HepG2 (cell line): Measurements from ENCODE around the gene RNF6. TPM values are rescaled to one million over a fixed set of nuclear protein-coding genes. Genes with fewer than 3 reads are reported as not detected.

ENCODE experiments used
- ATAC-seq: fragments of 200-7000 bp; cut with Tn5 transposase; 3 replicates; pipeline ENCODE4 v1.9.1; 2020; ENCODE audit warnings: mild to moderate bottlenecking, moderate library complexity
- BruUV-seq: library from RNA; stranded (reverse); fragments of 400-500 nt; replicated peaks from 2 replicates; lab custom pipeline; 2021; lab: Mats Ljungman, UMichigan
- CTCF ChIA-PET: fragments of 300-600 bp; formaldehyde crosslinking; extraction: SDS; loops from one replicate; lab custom pipeline; 2021; ENCODE audit warnings: low total read pairs, inconsistent platforms, low intra/inter-chr PET ratio; lab: Yijun Ruan, JAX
- POLR2A ChIA-PET: fragments of 350-600 bp; sonication (Branson Sonifier 250); formaldehyde crosslinking; loops from one replicate; lab custom pipeline; 2020; ENCODE audit warnings: antibody characterized with exemption, inconsistent platforms; lab: Yijun Ruan, JAX
- DNase-seq: peaks from one replicate; pipeline ENCODE4 v3.0.0-alpha.2; 2015; ENCODE audit warnings: low spot score
- FAIRE-seq: peaks from 3 replicates; lab custom pipeline; 2011; peaks lifted over from hg19 to GRCh38; lab: Jason Lieb, UNC
- H2AFZ ChIP-seq: one replicate; pipeline ENCODE4 v1.6.1; 2011; ENCODE audit warnings: low read length, inconsistent platforms
- H3K27ac ChIP-seq: fragments of 300-600 bp; 3 replicates; pipeline ENCODE4 v1.8.0; 2011; ENCODE audit warnings: mixed run types, mild to moderate bottlenecking, mixed read lengths, low read length, inconsistent platforms; ENCODE audit not compliant: insufficient read depth; ENCODE audit errors: extremely low read length
- H3K27me3 ChIP-seq, 2 experiments: fragments of 200-600 bp in 1 of 2; 2 replicates in 1 of 2; 3 replicates in 1 of 2; pipeline versions ENCODE4 v1.6.0 to v1.8.0; 2011; ENCODE audit warnings: low read length in 2 of 2, mild to moderate bottlenecking in 2 of 2, moderate library complexity in 2 of 2, inconsistent platforms in 1 of 2; ENCODE audit not compliant: insufficient read depth in 2 of 2, control insufficient read depth in 1 of 2
- H3K36me3 ChIP-seq, 2 experiments: fragments of 200-600 bp in 1 of 2; replicated peaks in 1 of 2; 2 replicates in 1 of 2; 3 replicates in 1 of 2; pipeline versions ENCODE4 v1.5.1 to v1.8.0; 2011; ENCODE audit warnings: low read length in 2 of 2, inconsistent platforms in 1 of 2; ENCODE audit not compliant: insufficient read depth in 2 of 2, control insufficient read depth in 1 of 2
- H3K4me1 ChIP-seq: 2 replicates; pipeline ENCODE4 v1.5.1; 2012; ENCODE audit warnings: low read length, inconsistent platforms; ENCODE audit not compliant: insufficient read depth
- H3K4me2 ChIP-seq: 2 replicates; pipeline ENCODE4 v1.6.0; 2011; ENCODE audit warnings: low read depth, low read length, inconsistent platforms
- H3K4me3 ChIP-seq, 3 experiments: fragments of 200-600 bp in 1 of 3; sonication (generic), shearing (Covaris generic) in 1 of 3; replicated peaks in 1 of 3; 2 replicates each; pipeline ENCODE4 v1.5.1; 2011 to 2016; ENCODE audit warnings: low read length in 3 of 3, inconsistent platforms in 2 of 3, low read depth in 2 of 3, mild to moderate bottlenecking in 2 of 3, control low read depth in 1 of 3, mixed read lengths in 1 of 3; ENCODE audit not compliant: insufficient read depth in 1 of 3
- H3K79me2 ChIP-seq: one replicate; pipeline ENCODE4 v1.6.1; 2011; ENCODE audit warnings: low read length, inconsistent platforms; ENCODE audit not compliant: insufficient read depth
- H3K9ac ChIP-seq: 2 replicates; pipeline ENCODE4 v1.6.0; 2011; ENCODE audit warnings: mild to moderate bottlenecking, low read depth, low read length, inconsistent platforms; ENCODE audit not compliant: insufficient read depth
- H3K9me3 ChIP-seq: 2 replicates; pipeline ENCODE4 v1.5.1; 2012; ENCODE audit warnings: mild to moderate bottlenecking, low read length
- H4K20me1 ChIP-seq: 2 replicates; pipeline ENCODE4 v1.6.0; 2011; ENCODE audit warnings: inconsistent platforms, mild to moderate bottlenecking, low read length, moderate library complexity; ENCODE audit not compliant: insufficient read depth
- KIAA2018 ChIP-seq: sonication (generic); formaldehyde crosslinking; IDR thresholded peaks from 2 replicates; pipeline ENCODE4 v1.5.0; 2020; ENCODE audit warnings: mild to moderate bottlenecking, missing genetic modification reagents, borderline replicate concordance
- NONO ChIP-seq, 2 experiments: fragments of 450-650 bp in 1 of 2; sonication (generic) in 1 of 2; formaldehyde crosslinking in 1 of 2; IDR thresholded peaks in 1 of 2; conservative IDR thresholded peaks in 1 of 2; 2 replicates each; pipeline versions ENCODE4 v1.6.1 to v1.8.0; 2017 to 2022; ENCODE audit warnings: mild to moderate bottlenecking in 1 of 2, missing genetic modification reagents in 1 of 2, moderate library complexity in 1 of 2
- PHF20 ChIP-seq: sonication (generic); formaldehyde crosslinking; IDR thresholded peaks from 2 replicates; pipeline ENCODE4 v1.5.0; 2020; ENCODE audit warnings: mild to moderate bottlenecking, missing genetic modification reagents
- RELA ChIP-seq: sonication (generic); formaldehyde crosslinking; IDR thresholded peaks from 2 replicates; pipeline ENCODE4 v1.4.0; 2020; ENCODE audit warnings: missing genetic modification reagents
- SOX6 ChIP-seq, 2 experiments: fragments of 450-650 bp in 1 of 2; sonication (generic) in 1 of 2; formaldehyde crosslinking in 1 of 2; IDR thresholded peaks; 2 replicates each; pipeline versions ENCODE4 v1.4.0 to v1.6.1; 2017 to 2020; ENCODE audit warnings: antibody characterized with exemption in 1 of 2, mild to moderate bottlenecking in 1 of 2, missing genetic modification reagents in 1 of 2
- TEAD2 ChIP-seq: sonication (generic); formaldehyde crosslinking; IDR thresholded peaks from 2 replicates; pipeline ENCODE4 v1.9.0; 2021; ENCODE audit warnings: missing genetic modification reagents
- YY1 ChIP-seq: IDR thresholded peaks from 2 replicates; pipeline ENCODE4 v1.6.1; 2011; ENCODE audit warnings: low read length, low read depth, moderate library complexity, mild to moderate bottlenecking; ENCODE audit not compliant: insufficient read depth, insufficient replicate concordance
- ZNF296 ChIP-seq: sonication (generic); formaldehyde crosslinking; conservative IDR thresholded peaks from 2 replicates; pipeline ENCODE4 v1.5.0; 2020; ENCODE audit warnings: mild to moderate bottlenecking, missing genetic modification reagents
- ZNF44 ChIP-seq: sonication (generic); formaldehyde crosslinking; IDR thresholded peaks from 2 replicates; pipeline ENCODE4 v1.5.1; 2020; ENCODE audit warnings: mild to moderate bottlenecking, missing genetic modification reagents
- ZNF572 ChIP-seq: sonication (generic); formaldehyde crosslinking; IDR thresholded peaks from 2 replicates; pipeline ENCODE4 v1.5.1; 2020; ENCODE audit warnings: mild to moderate bottlenecking, missing genetic modification reagents
- ZNF589 ChIP-seq: sonication (generic); formaldehyde crosslinking; conservative IDR thresholded peaks from 2 replicates; pipeline ENCODE4 v1.8.0; 2022; ENCODE audit warnings: mild to moderate bottlenecking, moderate library complexity, missing genetic modification reagents
- ZNF891 ChIP-seq: sonication (generic); formaldehyde crosslinking; IDR thresholded peaks from 2 replicates; pipeline ENCODE4 v1.5.0; 2020; ENCODE audit warnings: mild to moderate bottlenecking, missing genetic modification reagents
- WGBS: methylation state at CpG from one replicate; pipeline ENCODE4 v1.1.6; 2017; ENCODE audit warnings: low lambda C conversion rate; 5-methylcytosine and 5-hydroxymethylcytosine counted together
- in situ Hi-C: cut with HindIII; loops from 2 replicates; pipeline ENCODE4 v1.10.0; 2017; ENCODE audit warnings: low pct_unique_long_range_greater_than_20kb; ENCODE audit not compliant: extremely low pct_ligation_motif_present
- intact Hi-C: fragments of 100-400 bp; cut with micrococcal nuclease; formaldehyde crosslinking; loops from one replicate; pipeline ENCODE4 v1.10.0; 2022; ENCODE audit not compliant: unreplicated experiment
- polyA plus RNA-seq, 8 experiments: library from polyadenylated mRNA; depleted of rRNA in 3 of 8; stranded (reverse) in 7 of 8; unstranded in 1 of 8; fragments of >200 nt; fragmentation: Illumina TruSeq in 4 of 8; extraction: Trizol in 4 of 8; gene quantifications; 2 replicates each; pipeline versions ENCODE4 v1.2.1 to v1.2.3, GENCODE V29; 2011 to 2016; ENCODE audit warnings: low read depth in 4 of 8, missing spikeins in 1 of 8, mixed read lengths in 1 of 8; ENCODE audit not compliant: insufficient read depth in 1 of 8
- total RNA-seq, 5 experiments: library from RNA; depleted of rRNA; stranded (reverse); fragments of >200 nt; fragmentation: Illumina TruSeq; extraction: Trizol; gene quantifications; 2 replicates each; pipeline ENCODE4 v1.2.3, GENCODE V29; 2016; ENCODE audit warnings: low read depth in 1 of 5

The RNF6 gene
- total and polyA plus RNA-seq, 2 of the 13 experiments (the other 11 are each of a cell fraction or from before 2014, with no cell fraction given), result 14.6 to 36.8 TPM

GRCh38 chr13:26249551-26249950, 27.4 kb upstream of the RNF6 start:
- no peak overlapping the region for H2AFZ ChIP-seq
- intact Hi-C loops, result no loop called here
- no peaks in the 10 kb centered on the region for H3K36me3 ChIP-seq
- H3K27me3 ChIP-seq, result no peaks in the 10 kb centered on the region; a peak in 1 of 5 replicates
- no peak overlapping the region for H3K4me2 ChIP-seq
- TF ChIP-seq ZNF891 (no peak), NONO (IDR thresholded peaks at IDR 0.05) (no peak), NONO (CRISPR knock-in tag; conservative IDR thresholded peaks at IDR 0.05) (no peak), ZNF44 (no peak), SOX6 (IDR thresholded peaks at IDR 0.05) (no peak), SOX6 (CRISPR knock-in tag; IDR thresholded peaks at IDR 0.05) (no peak), TEAD2 (CRISPR knock-in tag) (no peak), ZNF296 (CRISPR knock-in tag) (no peak), RELA (CRISPR knock-in tag) (no peak)
- TF ChIP-seq, all 625 proteins: peak for 0
- Histone ChIP-seq H3K27ac (no peak overlapping the region), H3K4me3 (no peak overlapping the region), H4K20me1 (no peaks in the 10 kb centered on the region), H3K4me1 (peaks cover 51% of the 10 kb centered on the region), H3K9ac (no peak overlapping the region), H3K79me2 (peaks cover under 1% of the 10 kb centered on the region), H3K9me3 (no peaks in the 10 kb centered on the region)
- no TSS peak for BruUV-seq
- FAIRE-seq (no peak), DNase-seq (no peak), ATAC-seq (no peak)
- ChIA-PET POLR2A (no interaction called here), CTCF (no interaction called here)
- in situ Hi-C loops, result no loop called here

GRCh38 chr13:26247608-26248007, 25.5 kb upstream of the RNF6 start:
- DNase-seq, result no peak
- Histone ChIP-seq H3K4me2 (no peak overlapping the region), H4K20me1 (no peaks in the 10 kb centered on the region), H3K36me3 (no peaks in the 10 kb centered on the region), H3K4me1 (peaks cover 42% of the 10 kb centered on the region), H3K4me3 (no peak overlapping the region), H3K9ac (no peak overlapping the region), H3K27ac (no peak overlapping the region), H2AFZ (no peak overlapping the region), H3K27me3 (no peaks in the 10 kb centered on the region; a peak in 1 of 5 replicates), H3K9me3 (peaks cover 3% of the 10 kb centered on the region), H3K79me2 (no peaks in the 10 kb centered on the region)
- 0% methylated on average over 3 of the region's 3 CpGs for WGBS
- intact Hi-C loops (no loop called here), in situ Hi-C loops (no loop called here)
- BruUV-seq, result no TSS peak
- no peak; the same call in 2 of the 3 replicates for ATAC-seq
- ChIA-PET CTCF (no interaction called here), POLR2A (no interaction called here)
- FAIRE-seq, result no peak
- TF ChIP-seq ZNF589 (no peak), KIAA2018 (no peak), YY1 (no peak), PHF20 (no peak), ZNF572 (CRISPR knock-in tag) (no peak)
